Measurements from ENCODE around the gene NME5. TPM values are rescaled to one million over a fixed set of nuclear protein-coding genes. Genes with fewer than 3 reads are reported as not detected.
"Not testable (repeated sequence)": the region's sequence is repeated elsewhere in the genome, so short reads cannot be mapped to it uniquely, and the experiment has no call there.

NME5 gene
- total RNA-seq, 1 donor from 2014 or later, result 0.82 TPM

DNA sequence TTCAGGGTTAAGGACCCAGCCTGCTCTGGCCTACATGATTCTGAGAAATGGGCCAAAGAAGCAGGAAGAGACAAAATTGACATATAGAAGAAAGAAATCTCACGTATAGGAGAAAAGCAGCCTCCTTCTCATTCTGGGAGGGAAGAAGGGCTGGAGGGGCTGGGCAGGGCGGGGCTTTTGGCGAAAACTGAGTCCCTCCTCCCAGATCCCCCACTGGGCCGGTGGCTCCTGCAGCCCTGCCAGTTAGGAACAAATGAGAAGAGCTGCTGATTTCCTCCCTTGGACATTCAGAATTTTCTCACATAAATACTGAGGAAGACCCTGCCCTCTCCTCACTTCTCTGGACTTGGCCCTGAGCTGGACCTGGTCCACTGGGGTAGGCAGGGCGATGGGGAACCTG, 55.5 kb downstream of the NME5 start, which contains the start of gene WNT8A:
Gene WNT8A (plus strand): TSS at position 332 of the 400 bp plus-strand sequence. CDS start 95 bp downstream, outside the sequence.
- no peak for DNase-seq (ENCODE audit: low spot score)
- H3K9me3 Mint-ChIP-seq (ENCODE audit: unreplicated experiment), result no peaks in the 10 kb centered on the region
- H3K27ac Mint-ChIP-seq (ENCODE audit: unreplicated experiment), result no peak within 1 kb of the TSS
- no peaks in the 10 kb centered on the region for H3K36me3 Mint-ChIP-seq (ENCODE audit: low read depth, unreplicated experiment)
- TF ChIP-seq, protein P1, sequence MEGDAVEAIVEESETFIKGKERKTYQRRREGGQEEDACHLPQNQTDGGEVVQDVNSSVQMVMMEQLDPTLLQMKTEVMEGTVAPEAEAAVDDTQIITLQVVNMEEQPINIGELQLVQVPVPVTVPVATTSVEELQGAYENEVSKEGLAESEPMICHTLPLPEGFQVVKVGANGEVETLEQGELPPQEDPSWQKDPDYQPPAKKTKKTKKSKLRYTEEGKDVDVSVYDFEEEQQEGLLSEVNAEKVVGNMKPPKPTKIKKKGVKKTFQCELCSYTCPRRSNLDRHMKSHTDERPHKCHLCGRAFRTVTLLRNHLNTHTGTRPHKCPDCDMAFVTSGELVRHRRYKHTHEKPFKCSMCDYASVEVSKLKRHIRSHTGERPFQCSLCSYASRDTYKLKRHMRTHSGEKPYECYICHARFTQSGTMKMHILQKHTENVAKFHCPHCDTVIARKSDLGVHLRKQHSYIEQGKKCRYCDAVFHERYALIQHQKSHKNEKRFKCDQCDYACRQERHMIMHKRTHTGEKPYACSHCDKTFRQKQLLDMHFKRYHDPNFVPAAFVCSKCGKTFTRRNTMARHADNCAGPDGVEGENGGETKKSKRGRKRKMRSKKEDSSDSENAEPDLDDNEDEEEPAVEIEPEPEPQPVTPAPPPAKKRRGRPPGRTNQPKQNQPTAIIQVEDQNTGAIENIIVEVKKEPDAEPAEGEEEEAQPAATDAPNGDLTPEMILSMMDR (IDR thresholded peaks at IDR 0.05; ENCODE audit: unreplicated experiment), result no peak
- H3K27me3 Mint-ChIP-seq (ENCODE audit: unreplicated experiment), result peaks cover 1% of the 10 kb centered on the region
- no peak within 1 kb of the TSS for H3K4me3 Mint-ChIP-seq (ENCODE audit: unreplicated experiment)
- H3K4me1 Mint-ChIP-seq (ENCODE audit: unreplicated experiment), result no peaks in the 10 kb centered on the region

DNA sequence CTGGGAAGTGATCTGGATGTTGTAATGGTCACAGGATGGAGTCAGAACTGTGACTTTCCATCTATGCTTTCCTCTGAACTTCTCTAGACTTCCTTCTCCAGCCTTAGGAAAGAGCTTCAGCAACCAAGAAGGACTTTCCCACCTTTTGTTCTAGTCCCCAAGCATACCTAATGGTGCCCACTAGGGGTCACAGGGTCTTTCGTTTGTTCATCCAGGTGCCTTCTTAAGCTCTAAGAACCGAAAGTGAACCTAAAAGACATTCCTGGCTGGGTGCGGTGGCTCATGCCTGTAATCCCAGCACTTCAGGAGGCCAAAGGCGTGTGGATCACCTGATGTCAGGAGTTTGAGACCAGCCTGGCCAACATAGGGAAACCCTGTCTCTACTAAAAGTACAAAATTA, 57.2 kb downstream of the NME5 start:
- no peaks in the 10 kb centered on the region for H3K4me1 Mint-ChIP-seq (ENCODE audit: unreplicated experiment)
- no peaks in the 10 kb centered on the region for H3K9me3 Mint-ChIP-seq (ENCODE audit: unreplicated experiment)
- H3K36me3 Mint-ChIP-seq (ENCODE audit: low read depth, unreplicated experiment), result no peaks in the 10 kb centered on the region
- TF ChIP-seq, protein P1 (IDR thresholded peaks at IDR 0.05; ENCODE audit: unreplicated experiment), result no peak
- no peak overlapping the region for H3K27ac Mint-ChIP-seq (ENCODE audit: unreplicated experiment)
- DNase-seq (ENCODE audit: low spot score), result no peak
- no peak overlapping the region for H3K4me3 Mint-ChIP-seq (ENCODE audit: unreplicated experiment)
- peaks cover 1% of the 10 kb centered on the region for H3K27me3 Mint-ChIP-seq (ENCODE audit: unreplicated experiment)

DNA sequence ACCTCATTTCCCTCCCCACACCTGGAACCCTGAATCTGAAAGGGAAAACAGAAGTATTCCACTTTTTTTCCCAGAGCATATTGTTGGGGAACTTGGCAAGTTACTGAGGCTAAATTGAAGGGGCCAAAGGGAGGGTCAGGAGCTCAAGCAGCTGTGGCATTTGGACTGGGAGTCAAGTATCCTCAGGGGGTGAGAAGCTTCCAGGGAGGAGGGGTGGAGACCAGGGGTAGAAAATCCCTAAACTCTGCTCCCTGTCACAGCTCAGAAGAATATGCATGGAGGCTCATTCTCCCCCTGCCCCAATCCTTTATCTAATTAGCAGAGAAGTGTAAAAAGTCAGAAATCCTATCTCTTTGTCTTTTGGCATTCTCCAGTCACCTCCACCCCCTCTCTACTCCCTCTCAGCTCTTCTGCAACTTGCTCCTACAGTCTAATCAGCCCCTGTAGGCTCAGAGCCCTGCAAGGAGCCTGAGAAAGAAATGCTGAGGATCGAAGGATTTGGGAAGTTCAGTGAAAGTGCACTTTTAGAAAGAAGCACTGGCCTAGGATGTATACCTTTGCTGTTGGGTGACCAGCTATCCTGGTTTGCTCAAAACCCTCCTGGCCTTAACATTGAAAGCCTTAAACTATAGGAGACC, 61.1 kb downstream of the NME5 start:
- Mint-ChIP-seq H3K9me3 (ENCODE audit: unreplicated experiment) (no peaks in the 10 kb centered on the region), H3K27ac (ENCODE audit: unreplicated experiment) (no peak overlapping the region), H3K27me3 (ENCODE audit: unreplicated experiment) (no peaks in the 10 kb centered on the region), H3K4me3 (ENCODE audit: unreplicated experiment) (no peak overlapping the region), H3K4me1 (ENCODE audit: unreplicated experiment) (peaks cover 3% of the 10 kb centered on the region), H3K36me3 (ENCODE audit: low read depth, unreplicated experiment) (no peaks in the 10 kb centered on the region)
- no peak for DNase-seq (ENCODE audit: low spot score)
- TF ChIP-seq, protein P1 (IDR thresholded peaks at IDR 0.05; ENCODE audit: unreplicated experiment), result no peak

DNA sequence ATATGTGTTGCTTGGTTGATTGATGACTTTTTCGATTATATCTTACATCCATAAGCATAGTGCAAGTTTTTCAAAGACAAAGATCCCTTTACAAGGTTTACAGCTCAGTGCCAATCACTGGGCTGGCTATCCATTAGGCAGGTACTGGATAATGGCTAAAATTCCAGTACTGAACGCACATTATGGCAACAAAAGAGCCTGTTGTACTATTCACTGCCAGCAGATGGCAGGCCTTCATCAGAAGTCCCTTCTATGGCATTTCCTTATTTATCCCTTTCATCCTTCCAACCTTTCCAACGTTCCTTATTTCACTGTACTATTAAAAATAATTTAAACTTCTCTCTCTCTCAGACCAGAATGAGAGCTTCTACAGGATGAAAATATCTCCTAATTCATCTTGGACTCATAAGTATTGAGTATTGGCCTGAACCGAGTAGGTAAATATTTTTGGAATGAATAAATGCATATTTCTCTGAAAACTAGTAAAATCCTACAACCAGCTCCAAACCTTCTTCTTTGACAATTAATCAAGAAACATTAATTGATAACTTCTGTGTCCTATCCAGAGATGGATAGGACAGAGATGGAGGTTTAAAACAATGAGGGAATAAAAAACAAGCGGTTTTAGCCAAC, 62.0 kb downstream of the NME5 start:
- TF ChIP-seq, protein P1 (IDR thresholded peaks at IDR 0.05; ENCODE audit: unreplicated experiment), result peak; percentile 84
- no peak overlapping the region for H3K27ac Mint-ChIP-seq (ENCODE audit: unreplicated experiment)
- no peaks in the 10 kb centered on the region for H3K36me3 Mint-ChIP-seq (ENCODE audit: low read depth, unreplicated experiment)
- H3K4me3 Mint-ChIP-seq (ENCODE audit: unreplicated experiment), result no peak overlapping the region
- no peaks in the 10 kb centered on the region for H3K27me3 Mint-ChIP-seq (ENCODE audit: unreplicated experiment)
- no peaks in the 10 kb centered on the region for H3K9me3 Mint-ChIP-seq (ENCODE audit: unreplicated experiment)
- H3K4me1 Mint-ChIP-seq (ENCODE audit: unreplicated experiment), result peaks cover 3% of the 10 kb centered on the region
- DNase-seq (ENCODE audit: low spot score), result peak; percentile 65

DNA sequence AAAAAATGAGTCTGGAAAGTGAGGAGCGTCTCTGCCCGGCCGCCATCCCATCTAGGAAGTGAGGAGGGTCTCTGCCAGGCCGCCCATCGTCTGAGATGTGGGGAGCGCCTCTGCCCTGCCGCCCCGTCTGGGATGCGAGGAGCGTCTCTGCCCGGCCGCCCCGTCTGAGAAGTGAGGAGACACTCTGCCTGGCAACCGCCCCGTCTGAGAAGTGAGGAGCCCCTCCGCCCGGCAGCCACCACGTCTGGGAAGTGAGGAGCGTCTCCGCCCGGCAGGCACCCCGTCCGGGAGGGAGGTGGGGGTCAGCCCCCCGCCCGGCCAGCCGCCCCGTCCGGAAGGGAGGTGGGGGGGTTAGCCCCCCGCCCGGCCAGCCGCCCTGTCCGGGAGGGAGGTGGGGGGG, 69.2 kb downstream of the NME5 start:
- H3K36me3 Mint-ChIP-seq (ENCODE audit: low read depth, unreplicated experiment); H3K27me3 Mint-ChIP-seq (ENCODE audit: unreplicated experiment); H3K4me1 Mint-ChIP-seq (ENCODE audit: unreplicated experiment); H3K9me3 Mint-ChIP-seq (ENCODE audit: unreplicated experiment); H3K4me3 Mint-ChIP-seq (ENCODE audit: unreplicated experiment); DNase-seq (ENCODE audit: low spot score): not testable (repeated sequence)
- H3K27ac Mint-ChIP-seq (ENCODE audit: unreplicated experiment), result peak overlapping the region; percentile 9

All from endothelial cell (in vitro differentiated cells).